ENCODE data around the gene ZNF737.
"Not testable (repeated sequence)": the region's sequence is repeated elsewhere in the genome, so short reads cannot be mapped to it uniquely, and the experiment has no call there.

The ZNF737 gene

GRCh38 chr19:20565321-20566018 lies at the start of gene ZNF737:
TSS of gene ZNF737 (minus strand) at chr19:20565781. CDS start at chr19:20565640, 141 bp downstream.
- Histone ChIP-seq H3K27ac (ENCODE audit: low read depth, low read length) (peak within 1 kb of the TSS; percentile 85), H3K4me3 (ENCODE audit: low read length) (peak within 1 kb of the TSS; percentile 94), H3K36me3 (ENCODE audit: control insufficient read depth, insufficient read depth, low read length) (no peaks in the 10 kb centered on the region), H3K27me3 (ENCODE audit: control insufficient read depth, insufficient read depth, low read length) (no peaks in the 10 kb centered on the region), H3K9ac (ENCODE audit: low read length) (peak within 1 kb of the TSS; percentile 86), H3K4me1 (ENCODE audit: control insufficient read depth, insufficient read depth, low read length) (no peaks in the 10 kb centered on the region)

- H3K27ac ChIP-seq (ENCODE audit: low read depth, low read length); H3K27me3 ChIP-seq (ENCODE audit: control insufficient read depth, insufficient read depth, low read length); H3K4me3 ChIP-seq (ENCODE audit: low read length); H3K36me3 ChIP-seq (ENCODE audit: control insufficient read depth, insufficient read depth, low read length); H3K4me1 ChIP-seq (ENCODE audit: control insufficient read depth, insufficient read depth, low read length); H3K9ac ChIP-seq (ENCODE audit: low read length): not testable (repeated sequence)
Measured at GRCh38 chr19:20614971-20615370, 49.4 kb upstream of the ZNF737 start.

GRCh38 chr19:20612711-20613316 lies 47.2 kb upstream of the ZNF737 start:
- Histone ChIP-seq H3K4me3 (ENCODE audit: low read length) (peak overlapping the region; percentile 37), H3K9ac (ENCODE audit: low read length) (no peak overlapping the region), H3K36me3 (ENCODE audit: control insufficient read depth, insufficient read depth, low read length) (no peaks in the 10 kb centered on the region), H3K27ac (ENCODE audit: low read depth, low read length) (peak overlapping the region; percentile 5), H3K27me3 (ENCODE audit: control insufficient read depth, insufficient read depth, low read length) (no peaks in the 10 kb centered on the region), H3K4me1 (ENCODE audit: control insufficient read depth, insufficient read depth, low read length) (no peaks in the 10 kb centered on the region)

- no peaks in the 10 kb centered on the region for H3K27me3 ChIP-seq (ENCODE audit: control insufficient read depth, insufficient read depth, low read length)
- no peaks in the 10 kb centered on the region for H3K4me1 ChIP-seq (ENCODE audit: control insufficient read depth, insufficient read depth, low read length)
- peak overlapping the region; percentile 34 for H3K4me3 ChIP-seq (ENCODE audit: low read length)
- H3K27ac ChIP-seq (ENCODE audit: low read depth, low read length), result peak overlapping the region; percentile 11
- H3K9ac ChIP-seq (ENCODE audit: low read length), result no peak overlapping the region
- H3K36me3 ChIP-seq (ENCODE audit: control insufficient read depth, insufficient read depth, low read length), result no peaks in the 10 kb centered on the region
Measured at GRCh38 chr19:20611866-20612265, 46.3 kb upstream of the ZNF737 start.

- H3K4me3 ChIP-seq (ENCODE audit: low read length), result no peak overlapping the region
- no peaks in the 10 kb centered on the region for H3K27me3 ChIP-seq (ENCODE audit: control insufficient read depth, insufficient read depth, low read length)
- no peaks in the 10 kb centered on the region for H3K36me3 ChIP-seq (ENCODE audit: control insufficient read depth, insufficient read depth, low read length)
Measured at GRCh38 chr19:20607943-20608342, 42.4 kb upstream of the ZNF737 start.

GRCh38 chr19:20558571-20558970 lies 7.0 kb downstream of the ZNF737 start:
- H3K9ac ChIP-seq (ENCODE audit: low read length), result no peak overlapping the region
- no peaks in the 10 kb centered on the region for H3K4me1 ChIP-seq (ENCODE audit: control insufficient read depth, insufficient read depth, low read length)
- no peak overlapping the region for H3K4me3 ChIP-seq (ENCODE audit: low read length)
- H3K27ac ChIP-seq (ENCODE audit: low read depth, low read length), result no peak overlapping the region
- no peaks in the 10 kb centered on the region for H3K27me3 ChIP-seq (ENCODE audit: control insufficient read depth, insufficient read depth, low read length)
- peaks cover 2% of the 10 kb centered on the region for H3K36me3 ChIP-seq (ENCODE audit: control insufficient read depth, insufficient read depth, low read length)

More at GRCh38 chr19:20607943-20608342, 42.4 kb upstream of the ZNF737 start:
- Histone ChIP-seq H3K9ac (ENCODE audit: low read length) (no peak overlapping the region), H3K4me1 (ENCODE audit: control insufficient read depth, insufficient read depth, low read length) (no peaks in the 10 kb centered on the region), H3K27ac (ENCODE audit: low read depth, low read length) (no peak overlapping the region)

- Histone ChIP-seq H3K27me3 (ENCODE audit: control insufficient read depth, insufficient read depth, low read length) (no peaks in the 10 kb centered on the region), H3K36me3 (ENCODE audit: control insufficient read depth, insufficient read depth, low read length) (peaks cover 6% of the 10 kb centered on the region), H3K27ac (ENCODE audit: low read depth, low read length) (no peak overlapping the region)
Measured at GRCh38 chr19:20558011-20558410, 7.6 kb downstream of the ZNF737 start.

GRCh38 chr19:20544667-20545333 lies 20.8 kb downstream of the ZNF737 start:
- not testable (repeated sequence) for H3K4me1 ChIP-seq (ENCODE audit: control insufficient read depth, insufficient read depth, low read length); H3K27ac ChIP-seq (ENCODE audit: low read depth, low read length); H3K9ac ChIP-seq (ENCODE audit: low read length); H3K27me3 ChIP-seq (ENCODE audit: control insufficient read depth, insufficient read depth, low read length); H3K4me3 ChIP-seq (ENCODE audit: low read length)
- peaks cover 31% of the 10 kb centered on the region for H3K36me3 ChIP-seq (ENCODE audit: control insufficient read depth, insufficient read depth, low read length)

More at GRCh38 chr19:20558011-20558410, 7.6 kb downstream of the ZNF737 start:
- H3K9ac ChIP-seq (ENCODE audit: low read length), result no peak overlapping the region
- no peak overlapping the region for H3K4me3 ChIP-seq (ENCODE audit: low read length)
- no peaks in the 10 kb centered on the region for H3K4me1 ChIP-seq (ENCODE audit: control insufficient read depth, insufficient read depth, low read length)

GRCh38 chr19:20530303-20530702 lies 35.3 kb downstream of the ZNF737 start:
- H3K27ac ChIP-seq (ENCODE audit: low read depth, low read length); H3K36me3 ChIP-seq (ENCODE audit: control insufficient read depth, insufficient read depth, low read length); H3K4me3 ChIP-seq (ENCODE audit: low read length); H3K9ac ChIP-seq (ENCODE audit: low read length); H3K27me3 ChIP-seq (ENCODE audit: control insufficient read depth, insufficient read depth, low read length); H3K4me1 ChIP-seq (ENCODE audit: control insufficient read depth, insufficient read depth, low read length): not testable (repeated sequence)

GRCh38 chr19:20513189-20513904 lies 52.2 kb downstream of the ZNF737 start:
- no peaks in the 10 kb centered on the region for H3K36me3 ChIP-seq (ENCODE audit: control insufficient read depth, insufficient read depth, low read length)
- no peak overlapping the region for H3K9ac ChIP-seq (ENCODE audit: low read length)
- H3K27me3 ChIP-seq (ENCODE audit: control insufficient read depth, insufficient read depth, low read length), result no peaks in the 10 kb centered on the region
- no peaks in the 10 kb centered on the region for H3K4me1 ChIP-seq (ENCODE audit: control insufficient read depth, insufficient read depth, low read length)
- H3K27ac ChIP-seq (ENCODE audit: low read depth, low read length), result no peak overlapping the region
- no peak overlapping the region for H3K4me3 ChIP-seq (ENCODE audit: low read length)

GRCh38 chr19:20503476-20503875 lies 62.1 kb downstream of the ZNF737 start:
- Histone ChIP-seq H3K36me3 (ENCODE audit: control insufficient read depth, insufficient read depth, low read length) (no peaks in the 10 kb centered on the region), H3K9ac (ENCODE audit: low read length) (no peak overlapping the region), H3K27ac (ENCODE audit: low read depth, low read length) (no peak overlapping the region), H3K4me3 (ENCODE audit: low read length) (no peak overlapping the region), H3K4me1 (ENCODE audit: control insufficient read depth, insufficient read depth, low read length) (peaks cover 3% of the 10 kb centered on the region), H3K27me3 (ENCODE audit: control insufficient read depth, insufficient read depth, low read length) (no peaks in the 10 kb centered on the region)
